ENCODE data around the gene CLEC4D.

GRCh38 chr12:8549381-8549780 lies 36.1 kb downstream of the CLEC4D start:
- no peak for TF ChIP-seq CTCF (IDR thresholded peaks at IDR 0.05; ENCODE audit: poor library complexity, severe bottlenecking)
- TF ChIP-seq RAD21 (conservative IDR thresholded peaks at IDR 0.05): no peak
- no peak for TF ChIP-seq EP300 (conservative IDR thresholded peaks at IDR 0.05; ENCODE audit: poor library complexity, severe bottlenecking)
- no peak for TF ChIP-seq POLR2AphosphoS5 (IDR thresholded peaks at IDR 0.05)
- TF ChIP-seq, protein P1, sequence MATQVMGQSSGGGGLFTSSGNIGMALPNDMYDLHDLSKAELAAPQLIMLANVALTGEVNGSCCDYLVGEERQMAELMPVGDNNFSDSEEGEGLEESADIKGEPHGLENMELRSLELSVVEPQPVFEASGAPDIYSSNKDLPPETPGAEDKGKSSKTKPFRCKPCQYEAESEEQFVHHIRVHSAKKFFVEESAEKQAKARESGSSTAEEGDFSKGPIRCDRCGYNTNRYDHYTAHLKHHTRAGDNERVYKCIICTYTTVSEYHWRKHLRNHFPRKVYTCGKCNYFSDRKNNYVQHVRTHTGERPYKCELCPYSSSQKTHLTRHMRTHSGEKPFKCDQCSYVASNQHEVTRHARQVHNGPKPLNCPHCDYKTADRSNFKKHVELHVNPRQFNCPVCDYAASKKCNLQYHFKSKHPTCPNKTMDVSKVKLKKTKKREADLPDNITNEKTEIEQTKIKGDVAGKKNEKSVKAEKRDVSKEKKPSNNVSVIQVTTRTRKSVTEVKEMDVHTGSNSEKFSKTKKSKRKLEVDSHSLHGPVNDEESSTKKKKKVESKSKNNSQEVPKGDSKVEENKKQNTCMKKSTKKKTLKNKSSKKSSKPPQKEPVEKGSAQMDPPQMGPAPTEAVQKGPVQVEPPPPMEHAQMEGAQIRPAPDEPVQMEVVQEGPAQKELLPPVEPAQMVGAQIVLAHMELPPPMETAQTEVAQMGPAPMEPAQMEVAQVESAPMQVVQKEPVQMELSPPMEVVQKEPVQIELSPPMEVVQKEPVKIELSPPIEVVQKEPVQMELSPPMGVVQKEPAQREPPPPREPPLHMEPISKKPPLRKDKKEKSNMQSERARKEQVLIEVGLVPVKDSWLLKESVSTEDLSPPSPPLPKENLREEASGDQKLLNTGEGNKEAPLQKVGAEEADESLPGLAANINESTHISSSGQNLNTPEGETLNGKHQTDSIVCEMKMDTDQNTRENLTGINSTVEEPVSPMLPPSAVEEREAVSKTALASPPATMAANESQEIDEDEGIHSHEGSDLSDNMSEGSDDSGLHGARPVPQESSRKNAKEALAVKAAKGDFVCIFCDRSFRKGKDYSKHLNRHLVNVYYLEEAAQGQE (IDR thresholded peaks at IDR 0.05; ENCODE audit: borderline replicate concordance): no peak
- no peak for TF ChIP-seq EZH2 (IDR thresholded peaks at IDR 0.05; ENCODE audit: borderline replicate concordance, insufficient read depth, low read length, poor library complexity, severe bottlenecking)
- no peak for TF ChIP-seq TAF1 (IDR thresholded peaks at IDR 0.05; ENCODE audit: low read depth)
- no peak for TF ChIP-seq MXI1 (conservative IDR thresholded peaks at IDR 0.05; ENCODE audit: poor library complexity, severe bottlenecking)
